Measurements from ENCODE around the gene CDCA4. TPM values are rescaled to one million over a fixed set of nuclear protein-coding genes. Genes with fewer than 3 reads are reported as not detected.
A peak's percentile ranks its signal among the peaks of the same experiment; 100 is the strongest.

CDCA4 gene
- total RNA-seq, 1 donor from 2014 or later, result 21.5 TPM

DNA sequence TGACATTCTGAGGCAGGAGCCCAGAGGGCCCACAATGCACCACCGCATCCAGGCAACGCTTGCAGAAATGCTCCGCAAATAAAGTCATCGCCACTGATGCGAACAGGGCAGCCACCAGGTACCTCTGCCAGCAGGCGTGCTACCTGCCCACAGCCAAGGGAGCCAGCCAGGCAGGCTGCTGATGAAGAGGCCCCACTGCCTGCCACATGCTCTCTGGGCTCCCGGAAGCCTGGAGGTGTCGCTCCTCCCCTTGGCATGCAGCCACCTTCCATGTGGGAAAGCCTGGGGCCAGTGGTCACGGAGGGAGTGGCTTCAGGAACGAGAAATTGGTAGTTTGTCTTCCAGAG, 29.6 kb upstream of the CDCA4 start:
- Mint-ChIP-seq H3K27ac (no peak overlapping the region), H3K36me3 (ENCODE audit: insufficient read depth) (no peaks in the 10 kb centered on the region), H3K4me1 (ENCODE audit: low read depth) (peaks cover 3% of the 10 kb centered on the region), H3K27me3 (peaks cover 15% of the 10 kb centered on the region), H3K4me3 (ENCODE audit: low read depth) (no peak overlapping the region), H3K9me3 (ENCODE audit: low read depth) (no peaks in the 10 kb centered on the region)
- DNase-seq (ENCODE audit: low spot score, unreplicated experiment), result no peak
- TF ChIP-seq, protein P1, sequence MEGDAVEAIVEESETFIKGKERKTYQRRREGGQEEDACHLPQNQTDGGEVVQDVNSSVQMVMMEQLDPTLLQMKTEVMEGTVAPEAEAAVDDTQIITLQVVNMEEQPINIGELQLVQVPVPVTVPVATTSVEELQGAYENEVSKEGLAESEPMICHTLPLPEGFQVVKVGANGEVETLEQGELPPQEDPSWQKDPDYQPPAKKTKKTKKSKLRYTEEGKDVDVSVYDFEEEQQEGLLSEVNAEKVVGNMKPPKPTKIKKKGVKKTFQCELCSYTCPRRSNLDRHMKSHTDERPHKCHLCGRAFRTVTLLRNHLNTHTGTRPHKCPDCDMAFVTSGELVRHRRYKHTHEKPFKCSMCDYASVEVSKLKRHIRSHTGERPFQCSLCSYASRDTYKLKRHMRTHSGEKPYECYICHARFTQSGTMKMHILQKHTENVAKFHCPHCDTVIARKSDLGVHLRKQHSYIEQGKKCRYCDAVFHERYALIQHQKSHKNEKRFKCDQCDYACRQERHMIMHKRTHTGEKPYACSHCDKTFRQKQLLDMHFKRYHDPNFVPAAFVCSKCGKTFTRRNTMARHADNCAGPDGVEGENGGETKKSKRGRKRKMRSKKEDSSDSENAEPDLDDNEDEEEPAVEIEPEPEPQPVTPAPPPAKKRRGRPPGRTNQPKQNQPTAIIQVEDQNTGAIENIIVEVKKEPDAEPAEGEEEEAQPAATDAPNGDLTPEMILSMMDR (IDR thresholded peaks at IDR 0.05; ENCODE audit: unreplicated experiment), result no peak

DNA sequence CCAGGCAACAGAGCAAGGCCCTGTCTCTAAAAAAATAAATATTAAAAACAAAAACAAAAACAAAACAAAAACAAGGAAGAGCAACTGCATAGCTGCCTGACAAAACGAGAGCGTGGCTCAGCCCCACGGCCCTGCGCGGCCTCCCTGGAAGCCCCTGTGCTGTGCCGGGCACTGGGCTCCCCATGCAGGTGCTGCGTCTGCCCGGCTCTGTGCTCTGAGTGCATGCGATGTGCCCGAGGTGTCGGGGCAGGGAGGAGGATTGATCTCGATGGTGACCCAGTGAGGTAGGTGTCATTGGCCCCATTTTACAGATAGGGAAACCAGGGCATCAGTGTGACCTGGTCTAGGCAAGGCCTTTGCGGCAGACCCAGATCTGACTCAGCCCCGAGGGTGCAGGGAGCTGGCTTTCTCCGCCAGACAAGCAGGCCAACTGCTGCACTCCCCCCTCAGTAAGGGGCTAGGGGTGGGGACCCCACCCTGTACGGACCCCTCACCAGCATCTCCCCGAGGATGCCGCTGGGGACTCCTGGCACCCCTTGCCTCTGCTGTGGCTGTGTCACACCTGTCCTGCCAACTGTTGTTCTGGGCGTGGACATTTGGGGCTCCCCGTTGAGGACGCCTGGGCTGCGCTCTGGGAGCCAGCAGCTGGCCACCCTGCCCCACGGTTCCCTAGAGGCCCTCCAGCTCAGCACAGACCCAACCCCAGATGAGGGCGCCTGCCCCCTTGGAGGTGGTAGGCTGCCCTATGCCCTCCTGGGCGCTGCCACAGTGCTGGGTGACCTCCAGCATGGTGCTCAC, 29.1 kb upstream of the CDCA4 start:
- H3K27ac Mint-ChIP-seq, result no peak overlapping the region
- TF ChIP-seq, protein P1 (IDR thresholded peaks at IDR 0.05; ENCODE audit: unreplicated experiment), result no peak
- H3K36me3 Mint-ChIP-seq (ENCODE audit: insufficient read depth), result no peaks in the 10 kb centered on the region
- peaks cover 3% of the 10 kb centered on the region for H3K4me1 Mint-ChIP-seq (ENCODE audit: low read depth)
- H3K27me3 Mint-ChIP-seq, result peaks cover 16% of the 10 kb centered on the region
- H3K4me3 Mint-ChIP-seq (ENCODE audit: low read depth), result no peak overlapping the region
- no peak for DNase-seq (ENCODE audit: low spot score, unreplicated experiment)
- H3K9me3 Mint-ChIP-seq (ENCODE audit: low read depth), result no peaks in the 10 kb centered on the region

DNA sequence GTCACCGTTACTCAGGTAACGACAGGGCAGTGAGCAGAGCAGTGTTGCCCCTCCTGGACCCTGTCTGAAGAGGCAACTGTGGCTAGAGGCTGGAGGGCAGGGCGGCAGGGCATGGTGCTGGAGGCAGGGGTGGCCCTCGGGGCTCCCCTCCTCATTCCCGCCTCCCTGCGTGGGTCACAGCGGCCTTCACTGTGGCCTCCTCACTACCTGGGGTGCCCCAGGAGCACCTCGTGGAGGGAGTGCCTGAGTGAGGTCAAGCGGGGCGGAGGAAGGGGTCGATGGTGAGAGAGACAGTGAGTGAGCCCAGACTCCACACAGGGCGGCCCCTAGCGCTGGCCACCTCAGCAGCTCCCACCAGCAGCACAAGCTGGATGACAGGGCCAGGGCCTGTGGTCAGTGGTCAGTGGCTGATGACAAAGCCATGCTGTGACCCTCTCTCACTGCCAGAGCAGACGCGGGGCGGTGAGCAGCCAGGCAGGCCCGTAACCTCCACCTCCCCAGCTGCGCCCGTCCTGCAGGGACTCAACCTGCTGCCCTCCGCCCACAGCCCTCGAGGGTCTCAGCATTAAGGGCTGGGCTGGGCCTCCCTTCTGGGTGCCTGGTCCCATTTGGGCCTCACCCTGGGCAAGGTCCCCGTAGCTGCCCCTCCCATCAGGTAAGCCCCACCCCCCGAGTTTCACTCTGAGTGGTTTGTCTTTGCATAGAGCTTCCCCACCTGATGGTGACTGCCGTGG, 26.6 kb upstream of the CDCA4 start:
- Mint-ChIP-seq H3K9me3 (ENCODE audit: low read depth) (no peaks in the 10 kb centered on the region), H3K27ac (no peak overlapping the region), H3K27me3 (peaks cover 38% of the 10 kb centered on the region), H3K36me3 (ENCODE audit: insufficient read depth) (no peaks in the 10 kb centered on the region), H3K4me3 (ENCODE audit: low read depth) (no peak overlapping the region), H3K4me1 (ENCODE audit: low read depth) (peaks cover 3% of the 10 kb centered on the region)
- DNase-seq (ENCODE audit: low spot score, unreplicated experiment), result no peak
- TF ChIP-seq, protein P1 (IDR thresholded peaks at IDR 0.05; ENCODE audit: unreplicated experiment), result no peak

DNA sequence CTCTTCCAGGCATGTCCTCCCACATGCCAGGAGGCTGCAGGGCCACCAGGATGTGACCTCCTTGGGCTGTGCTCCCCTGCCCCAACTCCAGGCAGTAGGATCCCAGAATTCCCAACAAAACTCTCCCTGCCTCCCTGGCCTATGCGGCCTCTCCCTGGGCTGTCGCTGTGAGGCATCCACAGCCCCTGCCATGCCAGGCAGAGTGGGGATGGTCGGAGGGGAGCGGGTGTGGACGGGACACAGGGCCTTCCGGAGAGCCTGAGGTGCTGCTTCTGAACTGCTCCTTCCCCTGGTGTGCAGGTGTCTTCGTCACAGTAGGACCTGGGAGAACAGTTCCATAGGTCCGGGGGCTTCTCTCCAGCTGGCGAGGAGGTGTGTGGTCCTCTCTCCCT, 26.0 kb upstream of the CDCA4 start:
- Mint-ChIP-seq H3K9me3 (ENCODE audit: low read depth) (no peaks in the 10 kb centered on the region), H3K36me3 (ENCODE audit: insufficient read depth) (no peaks in the 10 kb centered on the region), H3K27me3 (peaks cover 41% of the 10 kb centered on the region), H3K27ac (no peak overlapping the region), H3K4me3 (ENCODE audit: low read depth) (no peak overlapping the region), H3K4me1 (ENCODE audit: low read depth) (peaks cover 2% of the 10 kb centered on the region)
- DNase-seq (ENCODE audit: low spot score, unreplicated experiment), result no peak
- TF ChIP-seq, protein P1 (IDR thresholded peaks at IDR 0.05; ENCODE audit: unreplicated experiment), result no peak

DNA sequence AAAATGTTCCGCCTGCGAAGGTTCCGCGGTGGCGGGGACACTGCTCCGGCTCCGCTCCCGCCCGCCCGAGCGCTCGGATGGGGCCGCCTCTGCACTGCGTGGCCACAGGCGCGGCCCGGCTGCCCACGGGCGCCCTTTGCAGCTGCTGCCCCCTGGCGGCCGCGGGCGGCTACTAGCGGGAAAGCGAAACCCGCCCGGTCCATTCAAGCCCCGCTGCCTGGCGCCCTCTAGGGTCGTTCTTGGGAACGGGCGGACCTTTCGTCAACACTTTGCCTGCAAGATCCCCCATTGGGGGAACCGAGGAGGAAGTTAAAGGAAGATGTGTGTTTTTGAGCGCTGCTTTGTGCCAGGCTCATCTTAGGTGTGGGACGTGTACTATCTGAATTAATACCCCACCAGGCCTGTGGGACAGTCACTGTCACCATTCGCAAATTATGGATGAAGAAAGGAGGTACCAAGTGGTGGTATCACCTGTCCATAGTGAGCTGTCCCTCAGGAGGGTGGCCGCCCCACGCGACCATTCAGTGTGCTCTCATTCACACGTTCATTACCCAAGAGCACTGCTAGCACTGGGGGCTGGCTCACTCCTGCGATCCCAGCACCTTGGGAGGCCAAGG, 24.9 kb upstream of the CDCA4 start:
- DNase-seq (ENCODE audit: low spot score, unreplicated experiment), result peak; percentile 94
- no peaks in the 10 kb centered on the region for H3K36me3 Mint-ChIP-seq (ENCODE audit: insufficient read depth)
- peaks cover 33% of the 10 kb centered on the region for H3K27me3 Mint-ChIP-seq
- no peaks in the 10 kb centered on the region for H3K9me3 Mint-ChIP-seq (ENCODE audit: low read depth)
- TF ChIP-seq, protein P1 (IDR thresholded peaks at IDR 0.05; ENCODE audit: unreplicated experiment), result peak; percentile 100
- H3K4me3 Mint-ChIP-seq (ENCODE audit: low read depth), result no peak overlapping the region
- no peaks in the 10 kb centered on the region for H3K4me1 Mint-ChIP-seq (ENCODE audit: low read depth)
- H3K27ac Mint-ChIP-seq, result no peak overlapping the region

All from progenitor cell of endocrine pancreas (in vitro differentiated cells).